H9 (cell line): ENCODE data around the gene PCDHB11. TPM values are rescaled to one million over a fixed set of nuclear protein-coding genes. Genes with fewer than 3 reads are reported as not detected.

Experiments
- DNase-seq: peaks from one replicate; pipeline ENCODE4 v3.0.0-alpha.2; 2017
- H2AFZ ChIP-seq: one replicate; pipeline ENCODE4 v1.6.1; 2013; ENCODE audit warnings: mild to moderate bottlenecking, low read length, control low read depth, moderate library complexity
- H2AK5ac ChIP-seq: 2 replicates; pipeline ENCODE4 v1.6.1; 2013; ENCODE audit warnings: low read length, control low read depth, mixed read lengths; ENCODE audit not compliant: insufficient read length
- H2BK120ac ChIP-seq: one replicate; pipeline ENCODE4 v1.6.1; 2013; ENCODE audit warnings: low read depth, mild to moderate bottlenecking, low read length, control low read depth, inconsistent platforms; ENCODE audit not compliant: poor library complexity, severe bottlenecking
- H2BK12ac ChIP-seq: 2 replicates; pipeline ENCODE4 v1.6.1; 2013; ENCODE audit warnings: low read length, control low read depth, mixed read lengths, low read depth; ENCODE audit not compliant: insufficient read length
- H2BK15ac ChIP-seq: 2 replicates; pipeline ENCODE4 v1.6.1; 2013; ENCODE audit warnings: low read depth, low read length, control low read depth
- H2BK20ac ChIP-seq: one replicate; pipeline ENCODE4 v1.6.1; 2013; ENCODE audit warnings: low read depth, mild to moderate bottlenecking, low read length, control low read depth, inconsistent platforms; ENCODE audit not compliant: poor library complexity, severe bottlenecking
- H2BK5ac ChIP-seq: 2 replicates; pipeline ENCODE4 v1.6.1; 2013; ENCODE audit warnings: low read length, control low read depth, mixed read lengths; ENCODE audit not compliant: insufficient read length
- H3K14ac ChIP-seq: 2 replicates; pipeline ENCODE4 v1.6.1; 2013; ENCODE audit warnings: low read length, control low read depth; ENCODE audit not compliant: insufficient read depth
- H3K18ac ChIP-seq: 2 replicates; pipeline ENCODE4 v1.6.1; 2013; ENCODE audit warnings: low read depth, mild to moderate bottlenecking, mixed read lengths, low read length, control low read depth; ENCODE audit not compliant: insufficient read length
- H3K23ac ChIP-seq: 2 replicates; pipeline ENCODE4 v1.6.1; 2013; ENCODE audit warnings: low read length, control low read depth, mixed read lengths, low read depth; ENCODE audit not compliant: insufficient read length
- H3K23me2 ChIP-seq: 2 replicates; pipeline ENCODE4 v1.6.1; 2013; ENCODE audit warnings: low read depth, mild to moderate bottlenecking, mixed read lengths, low read length, control low read depth; ENCODE audit not compliant: insufficient read length, poor library complexity, severe bottlenecking
- H3K27ac ChIP-seq: 2 replicates; pipeline ENCODE4 v1.5.1; 2013; ENCODE audit warnings: low read length, control low read depth, mixed read lengths, low read depth; ENCODE audit not compliant: insufficient read length
- H3K27me3 ChIP-seq: 2 replicates; pipeline ENCODE4 v1.6.1; 2013; ENCODE audit warnings: low read length, control low read depth, inconsistent platforms; ENCODE audit not compliant: insufficient read depth
- H3K4ac ChIP-seq: 2 replicates; pipeline ENCODE4 v1.6.1; 2013; ENCODE audit warnings: low read depth, mild to moderate bottlenecking, control low read depth, inconsistent platforms, low read length, moderate library complexity
- H3K4me1 ChIP-seq: 2 replicates; pipeline ENCODE4 v1.6.1; 2013; ENCODE audit warnings: low read length, control low read depth, inconsistent platforms; ENCODE audit not compliant: insufficient read depth
- H3K4me2 ChIP-seq: 2 replicates; pipeline ENCODE4 v1.6.1; 2013; ENCODE audit warnings: low read length, control low read depth, mixed read lengths; ENCODE audit not compliant: insufficient read length, insufficient read depth
- H3K56ac ChIP-seq: 2 replicates; pipeline ENCODE4 v1.6.1; 2013; ENCODE audit warnings: low read depth, mild to moderate bottlenecking, mixed read lengths, low read length, control low read depth; ENCODE audit not compliant: insufficient read length
- H3K79me1 ChIP-seq: 2 replicates; pipeline ENCODE4 v1.6.1; 2013; ENCODE audit warnings: low read depth, mild to moderate bottlenecking, moderate library complexity, low read length, control low read depth, inconsistent platforms; ENCODE audit not compliant: insufficient read depth, poor library complexity, severe bottlenecking
- H3K79me2 ChIP-seq: 2 replicates; pipeline ENCODE4 v1.6.1; 2013; ENCODE audit warnings: low read length, control low read depth, inconsistent platforms; ENCODE audit not compliant: insufficient read depth
- H3K9ac ChIP-seq: 2 replicates; pipeline ENCODE4 v1.6.1; 2013; ENCODE audit warnings: low read length, control low read depth, mixed read lengths; ENCODE audit not compliant: insufficient read length; ENCODE audit errors: extremely low read depth
- H3K9me3 ChIP-seq: one replicate; pipeline ENCODE4 v1.6.1; 2013; ENCODE audit warnings: low read depth, low read length, inconsistent platforms; ENCODE audit not compliant: control insufficient read depth
- H3T11ph ChIP-seq: one replicate; pipeline ENCODE4 v1.6.1; 2013; ENCODE audit warnings: mild to moderate bottlenecking, low read length, control low read depth, inconsistent platforms
- H4K20me1 ChIP-seq: one replicate; pipeline ENCODE4 v1.6.1; 2013; ENCODE audit not compliant: control insufficient read depth, insufficient read length, insufficient read depth
- H4K5ac ChIP-seq: 2 replicates; pipeline ENCODE4 v1.6.1; 2013; ENCODE audit warnings: low read depth, mild to moderate bottlenecking, mixed read lengths, low read length, control low read depth; ENCODE audit not compliant: insufficient read length
- H4K8ac ChIP-seq: replicated peaks from 2 replicates; pipeline ENCODE4 v1.6.1; 2013; ENCODE audit warnings: low read length, control low read depth, mixed read lengths, low read depth; ENCODE audit not compliant: insufficient read length
- H4K91ac ChIP-seq: 2 replicates; pipeline ENCODE4 v1.6.1; 2013; ENCODE audit warnings: low read depth, mild to moderate bottlenecking, moderate library complexity, mixed read lengths, low read length, control low read depth; ENCODE audit not compliant: insufficient read length
- H3K27ac Mint-ChIP-seq, 3 experiments: 2 replicates in 2 of 3; 3 replicates in 1 of 3; pipeline ENCODE4 v1.8.0; 2020 to 2021; ENCODE audit warnings: mixed read lengths in 3 of 3, mild to moderate bottlenecking in 1 of 3, moderate library complexity in 1 of 3
- H3K27me3 Mint-ChIP-seq: 2 replicates; pipeline ENCODE4 v1.8.0; 2021; ENCODE audit warnings: low read depth, mild to moderate bottlenecking, moderate library complexity, mixed read lengths
- H3K36me3 Mint-ChIP-seq, 3 experiments: 2 replicates in 2 of 3; 3 replicates in 1 of 3; pipeline ENCODE4 v1.8.0; 2020 to 2021; ENCODE audit warnings: low read depth in 3 of 3, mixed read lengths in 3 of 3; ENCODE audit not compliant: insufficient read depth in 1 of 3
- H3K4me1 Mint-ChIP-seq, 2 experiments: 2 replicates each; pipeline ENCODE4 v1.8.0; 2020; ENCODE audit warnings: mixed read lengths in 2 of 2
- H3K4me3 Mint-ChIP-seq, 2 experiments: 2 replicates in 1 of 2; 3 replicates in 1 of 2; pipeline ENCODE4 v1.8.0; 2020 to 2021; ENCODE audit warnings: mild to moderate bottlenecking in 2 of 2, mixed read lengths in 2 of 2, moderate library complexity in 1 of 2
- H3K9me3 Mint-ChIP-seq, 2 experiments: 2 replicates in 1 of 2; 3 replicates in 1 of 2; pipeline ENCODE4 v1.8.0; 2020; ENCODE audit warnings: mild to moderate bottlenecking in 2 of 2, mixed read lengths in 2 of 2, moderate library complexity in 1 of 2
- CTCF ChIP-seq: fragments of 200-600 bp; sonication (generic); conservative IDR thresholded peaks from 3 replicates; pipeline ENCODE4 v1.8.0; 2021; ENCODE audit warnings: antibody characterized with exemption, mild to moderate bottlenecking
- WGBS: extraction: QIAGEN DNeasy Blood & Tissue Kit; methylation state at CpG from one replicate; pipeline ENCODE4 v1.1.7; 2013; ENCODE audit warnings: missing lambda C conversion rate, low lambda C conversion rate, mixed read lengths; ENCODE audit not compliant: insufficient read length; ENCODE audit errors: extremely low coverage; 5-methylcytosine and 5-hydroxymethylcytosine counted together
- total RNA-seq: library from RNA; stranded (reverse); gene quantifications from 2 replicates; pipeline ENCODE4 v1.2.1, GENCODE V29; 2021

PCDHB11 gene
- total RNA-seq, 1 experiment from 2014 or later = 2.0 TPM

DNA sequence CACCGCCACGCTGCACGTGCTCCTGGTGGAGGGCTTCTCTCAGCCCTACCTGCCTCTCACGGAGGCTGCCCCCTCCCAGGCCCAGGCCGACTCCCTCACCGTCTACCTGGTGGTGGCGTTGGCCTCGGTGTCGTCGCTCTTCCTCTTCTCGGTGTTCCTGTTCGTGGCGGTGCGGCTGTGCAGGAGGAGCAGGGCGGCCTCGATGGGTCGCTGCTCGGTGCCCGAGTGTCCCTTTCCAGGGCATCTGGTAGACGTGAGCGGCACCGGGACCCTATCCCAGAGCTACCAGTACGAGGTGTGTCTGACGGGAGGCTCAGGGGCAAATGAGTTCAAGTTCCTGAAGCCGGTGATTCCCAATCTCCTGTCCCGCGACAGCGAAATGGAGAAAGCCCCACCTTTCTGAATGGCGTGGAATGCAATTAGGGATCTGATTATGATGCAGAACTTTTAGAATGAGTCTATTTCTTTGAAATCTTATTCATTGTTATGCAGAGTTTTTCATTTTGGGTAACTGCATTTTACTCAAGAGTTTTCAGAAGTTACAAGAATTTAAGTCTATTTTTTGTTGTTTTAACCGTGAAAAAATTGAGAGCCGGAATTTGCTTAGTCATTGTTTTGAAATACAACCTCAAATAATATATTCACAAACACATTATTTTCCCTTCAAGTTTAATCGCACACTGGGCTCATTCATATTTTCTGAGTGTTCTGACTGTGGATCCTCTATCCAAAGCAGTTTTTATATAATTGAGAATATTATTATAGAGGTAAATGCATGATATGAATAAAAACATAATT, 37.3 kb downstream of the PCDHB11 start:
- Mint-ChIP-seq H3K4me3 (no peak overlapping the region), H3K9me3 (peaks cover 47 to 68% of the 10 kb centered on the region in 2 experiments)
- H3K23ac ChIP-seq = no peak overlapping the region

More for the DNA sequence above, 37.3 kb downstream of the PCDHB11 start:
- H3K4ac ChIP-seq = no peak overlapping the region
- no peak overlapping the region for H4K5ac ChIP-seq
- H3K4me1 Mint-ChIP-seq = 0 out of 4 replicates have a peak, but pooled peaks cover 0 to 2% of the 10 kb centered on the region in 2 experiments
- no peak overlapping the region; a peak in 1 of 7 replicates for H3K27ac Mint-ChIP-seq
- H3K4me1 ChIP-seq = no peaks in the 10 kb centered on the region
- no peak overlapping the region for H2BK12ac ChIP-seq
- H4K91ac ChIP-seq = no peak overlapping the region
- H3K14ac ChIP-seq = no peak overlapping the region
- H3K18ac ChIP-seq = no peak overlapping the region
- no peak overlapping the region for H3K56ac ChIP-seq
- peaks cover 25% of the 10 kb centered on the region for H3K9me3 ChIP-seq
- no peak overlapping the region for H2BK5ac ChIP-seq
- no peak overlapping the region for H2BK120ac ChIP-seq
- no peaks in the 10 kb centered on the region for H3K27me3 ChIP-seq
- H3K36me3 Mint-ChIP-seq = peaks cover 13 to 36% (median 15%) of the 10 kb centered on the region in 3 experiments
- no peak overlapping the region for H2BK20ac ChIP-seq
- no peaks in the 10 kb centered on the region for H3K79me2 ChIP-seq
- H3K23me2 ChIP-seq = no peaks in the 10 kb centered on the region
- H3K79me1 ChIP-seq = no peaks in the 10 kb centered on the region
- H3K27me3 Mint-ChIP-seq = peaks cover 2% of the 10 kb centered on the region
- no peak overlapping the region for H3K27ac ChIP-seq
- WGBS = no CpG with 5 or more reads among the region's 32 CpGs
- no peak overlapping the region for H3K4me2 ChIP-seq
- H4K20me1 ChIP-seq = no peaks in the 10 kb centered on the region
- H2BK15ac ChIP-seq = no peak overlapping the region
- no peak for DNase-seq
- no peak overlapping the region for H3T11ph ChIP-seq
- no peak overlapping the region for H2AFZ ChIP-seq
- TF ChIP-seq CTCF = no peak
- no peak overlapping the region for H3K9ac ChIP-seq
- H2AK5ac ChIP-seq = no peak overlapping the region
- no peak overlapping the region for H4K8ac ChIP-seq
